H1 (cell line): Measurements from ENCODE around the gene HOXC5. TPM values are rescaled to one million over a fixed set of nuclear protein-coding genes. Genes with fewer than 3 reads are reported as not detected.

Source experiments
- CTCF ChIA-PET: fragments of 300-600 bp; sonication (Branson Sonifier 250); formaldehyde crosslinking; loops from one replicate; lab custom pipeline; 2021; ENCODE audit not compliant: partially characterized antibody; lab: Charles Lee
- POLR2A ChIA-PET: fragments of 300-600 bp; sonication (Branson Sonifier 250); formaldehyde crosslinking; loops from one replicate; lab custom pipeline; 2021; ENCODE audit warnings: inconsistent platforms; ENCODE audit not compliant: partially characterized antibody; lab: Charles Lee
- DNase-seq, 2 experiments: peaks; one replicate each; pipeline versions ENCODE4 v3.0.0 to v3.0.0-alpha.2; 2010 to 2022; ENCODE audit warnings: low spot score in 2 of 2, low read depth in 1 of 2, mixed read lengths in 1 of 2
- FAIRE-seq: peaks from 2 replicates; lab custom pipeline; 2011; peaks lifted over from hg19 to GRCh38; lab: Jason Lieb, UNC
- H2AFZ ChIP-seq: 2 replicates; pipeline ENCODE4 v1.8.1; 2012; ENCODE audit warnings: low read length, inconsistent platforms
- H2AK5ac ChIP-seq: 2 replicates; pipeline ENCODE4 v1.6.1; 2013; ENCODE audit warnings: low read depth, low read length
- H2BK120ac ChIP-seq: replicated peaks from 2 replicates; pipeline ENCODE3; 2013; ENCODE audit warnings: low read depth, low read length, inconsistent platforms
- H2BK12ac ChIP-seq: 2 replicates; pipeline ENCODE4 v1.6.1; 2013; ENCODE audit warnings: low read depth, low read length
- H2BK15ac ChIP-seq: 2 replicates; pipeline ENCODE4 v1.6.1; 2013; ENCODE audit warnings: low read length
- H2BK20ac ChIP-seq: 2 replicates; pipeline ENCODE4 v1.6.1; 2013; ENCODE audit warnings: low read length
- H2BK5ac ChIP-seq: 2 replicates; pipeline ENCODE4 v1.6.1; 2013; ENCODE audit warnings: low read depth, low read length
- H3K14ac ChIP-seq: 2 replicates; pipeline ENCODE4 v1.6.1; 2013; ENCODE audit warnings: inconsistent platforms; ENCODE audit not compliant: insufficient read length
- H3K18ac ChIP-seq: 2 replicates; pipeline ENCODE4 v1.6.1; 2013; ENCODE audit warnings: low read length; ENCODE audit errors: extremely low read depth
- H3K23ac ChIP-seq: 2 replicates; pipeline ENCODE4 v1.6.1; 2013; ENCODE audit warnings: inconsistent platforms; ENCODE audit not compliant: insufficient read length
- H3K23me2 ChIP-seq: 2 replicates; pipeline ENCODE4 v1.6.1; 2013; ENCODE audit warnings: low read depth, low read length
- H3K27ac ChIP-seq: 2 replicates; pipeline ENCODE4 v1.6.1; 2011; ENCODE audit warnings: low read depth, low read length, inconsistent platforms
- H3K27me3 ChIP-seq, 4 experiments: replicated peaks in 1 of 4; 1 replicate in 1 of 4; 2 replicates in 3 of 4; pipeline versions ENCODE4 v1.6.1 to v1.8.1; 2011 to 2013; ENCODE audit warnings: low read length in 3 of 4, mild to moderate bottlenecking in 3 of 4, inconsistent platforms in 2 of 4, mixed read lengths in 2 of 4, moderate library complexity in 1 of 4; ENCODE audit not compliant: control insufficient read depth in 3 of 4, insufficient read depth in 3 of 4; ENCODE audit errors: extremely low read depth in 1 of 4
- H3K36me3 ChIP-seq, 4 experiments: 2 replicates each; pipeline versions ENCODE4 v1.6.1 to v1.8.1; 2011 to 2013; ENCODE audit warnings: mild to moderate bottlenecking in 4 of 4, low read length in 3 of 4, moderate library complexity in 2 of 4, control low read depth in 1 of 4, inconsistent platforms in 1 of 4; ENCODE audit not compliant: insufficient read depth in 4 of 4, control insufficient read depth in 2 of 4
- H3K4ac ChIP-seq: replicated peaks from 2 replicates; pipeline ENCODE3; 2013; ENCODE audit warnings: low read length, low read depth, mixed read lengths, inconsistent platforms; ENCODE audit not compliant: insufficient read length
- H3K4me1 ChIP-seq, 4 experiments: replicated peaks in 1 of 4; 1 replicate in 1 of 4; 2 replicates in 3 of 4; pipeline versions ENCODE4 v1.6.1 to v1.8.1; 2011 to 2013; ENCODE audit warnings: low read length in 3 of 4, inconsistent platforms in 2 of 4, mixed read lengths in 1 of 4; ENCODE audit not compliant: insufficient read depth in 4 of 4, control insufficient read depth in 3 of 4
- H3K4me2 ChIP-seq, 2 experiments: 2 replicates each; pipeline versions ENCODE4 v1.6.1 to v1.8.1; 2011 to 2013; ENCODE audit warnings: low read depth in 2 of 2, low read length in 2 of 2, control low read depth in 1 of 2, inconsistent platforms in 1 of 2, mild to moderate bottlenecking in 1 of 2; ENCODE audit not compliant: insufficient read depth in 1 of 2
- H3K4me3 ChIP-seq, 4 experiments: fragments of 200-600, 300-600 bp in 1 of 4; sonication (generic), shearing (Covaris generic), sonication (Bioruptor Twin) in 1 of 4; 2 replicates each; pipeline versions ENCODE4 v1.5.1 to v1.8.1; 2011 to 2016; ENCODE audit warnings: low read length in 4 of 4, low read depth in 3 of 4, control low read depth in 2 of 4, inconsistent platforms in 2 of 4, mild to moderate bottlenecking in 2 of 4, mixed read lengths in 1 of 4, moderate library complexity in 1 of 4; ENCODE audit not compliant: insufficient read depth in 2 of 4; ENCODE audit errors: extremely low read depth in 1 of 4
- H3K56ac ChIP-seq: replicated peaks from 2 replicates; pipeline ENCODE3; 2013; ENCODE audit warnings: low read depth, mild to moderate bottlenecking, mixed read lengths, low read length, inconsistent platforms; ENCODE audit not compliant: insufficient read length
- H3K79me1 ChIP-seq: 2 replicates; pipeline ENCODE4 v1.6.1; 2013; ENCODE audit warnings: low read depth, low read length, control low read depth
- H3K79me2 ChIP-seq, 2 experiments: 2 replicates each; pipeline versions ENCODE4 v1.6.1 to v1.8.1; 2012 to 2013; ENCODE audit warnings: low read length in 2 of 2, mild to moderate bottlenecking in 2 of 2, inconsistent platforms in 1 of 2; ENCODE audit not compliant: insufficient read depth in 2 of 2, control insufficient read depth in 1 of 2
- H3K9ac ChIP-seq, 4 experiments: replicated peaks in 1 of 4; 1 replicate in 1 of 4; 2 replicates in 3 of 4; pipeline versions ENCODE4 v1.6.1 to v1.8.1; 2011 to 2013; ENCODE audit warnings: low read depth in 3 of 4, low read length in 3 of 4, control low read depth in 2 of 4, mild to moderate bottlenecking in 2 of 4, moderate library complexity in 2 of 4, inconsistent platforms in 1 of 4; ENCODE audit errors: extremely low read depth in 1 of 4
- H3K9me3 ChIP-seq, 2 experiments: 2 replicates each; pipeline versions ENCODE4 v1.6.1 to v1.8.1; 2012 to 2013; ENCODE audit warnings: mild to moderate bottlenecking in 2 of 2, moderate library complexity in 2 of 2, control low read depth in 1 of 2, inconsistent platforms in 1 of 2, low read depth in 1 of 2, low read length in 1 of 2, mixed read lengths in 1 of 2; ENCODE audit not compliant: insufficient read depth in 2 of 2
- H4K20me1 ChIP-seq, 2 experiments: replicated peaks in 1 of 2; 2 replicates each; pipeline versions ENCODE3 to v1.8.1; 2011 to 2013; ENCODE audit warnings: inconsistent platforms in 2 of 2, low read length in 2 of 2, mild to moderate bottlenecking in 1 of 2; ENCODE audit not compliant: insufficient read depth in 2 of 2, control insufficient read depth in 1 of 2
- H4K5ac ChIP-seq: 2 replicates; pipeline ENCODE4 v1.6.1; 2013; ENCODE audit warnings: low read length, low read depth, mixed read lengths, inconsistent platforms; ENCODE audit not compliant: insufficient read length
- H4K8ac ChIP-seq: 2 replicates; pipeline ENCODE4 v1.8.0; 2013; ENCODE audit warnings: mild to moderate bottlenecking, moderate library complexity, low read length, inconsistent platforms; ENCODE audit not compliant: insufficient read depth; ENCODE audit errors: extremely low read depth
- H4K91ac ChIP-seq: replicated peaks from 2 replicates; pipeline ENCODE3; 2013; ENCODE audit warnings: low read length, mixed read lengths, inconsistent platforms; ENCODE audit not compliant: insufficient read length
- CBX8 ChIP-seq: fragments of 300-800, 300-1000 bp; sonication (generic); IDR thresholded peaks from 2 replicates; pipeline ENCODE4 v1.7.1; 2016; ENCODE audit warnings: low read depth, low read length, borderline replicate concordance
- EZH2 ChIP-seq: fragments of 200-600 bp; sonication (generic); IDR thresholded peaks from 2 replicates; pipeline ENCODE4 v1.7.1; 2012; ENCODE audit warnings: low read depth, mild to moderate bottlenecking, moderate library complexity, low read length, inconsistent platforms; ENCODE audit not compliant: severe bottlenecking
- JUN ChIP-seq: IDR thresholded peaks from 2 replicates; pipeline ENCODE4 v1.6.1; 2011; ENCODE audit warnings: low read depth, mild to moderate bottlenecking, improper control_type of control experiment, low read length
- KDM1A ChIP-seq: fragments of 200-600, 300-600 bp; sonication (generic); IDR thresholded peaks from 2 replicates; pipeline ENCODE4 v1.7.1; 2016; ENCODE audit warnings: mild to moderate bottlenecking, low read length, borderline replicate concordance
- POLR2A ChIP-seq, 2 experiments: IDR thresholded peaks; 1 replicate in 1 of 2; 2 replicates in 1 of 2; pipeline ENCODE4 v1.6.1; 2011; ENCODE audit warnings: low read depth in 2 of 2, low read length in 2 of 2, mild to moderate bottlenecking in 2 of 2; ENCODE audit errors: control extremely low read depth in 1 of 2
- POU5F1 ChIP-seq: IDR thresholded peaks from 2 replicates; pipeline ENCODE4 v1.6.1; 2011; ENCODE audit warnings: low read depth, mild to moderate bottlenecking, low read length, moderate library complexity
- RNF2 ChIP-seq: fragments of 200-900, 300-1000 bp; sonication (generic); IDR thresholded peaks from 2 replicates; pipeline ENCODE4 v1.7.1; 2016; ENCODE audit warnings: borderline replicate concordance, low read depth, mild to moderate bottlenecking, antibody characterized with exemption, low read length; ENCODE audit not compliant: poor library complexity, severe bottlenecking; ENCODE audit errors: missing control alignments
- SP4 ChIP-seq: IDR thresholded peaks from 2 replicates; pipeline ENCODE4 v1.6.1; 2012; ENCODE audit warnings: low read length, inconsistent platforms
- SUZ12 ChIP-seq: fragments of 200-600 bp; sonication (generic); IDR thresholded peaks from 2 replicates; pipeline ENCODE4 v1.6.1; 2012; ENCODE audit warnings: mild to moderate bottlenecking, inconsistent platforms, low read length, moderate library complexity, mixed read lengths
- TCF12 ChIP-seq: IDR thresholded peaks from 2 replicates; pipeline ENCODE4 v1.6.1; 2011; ENCODE audit warnings: low read depth, mild to moderate bottlenecking, low read length
- WGBS, 2 experiments: shearing (Covaris generic) in 1 of 2; methylation state at CpG; one replicate each; pipeline versions ENCODE4 v1.1.6 to v1.1.7; 2013 to 2015; ENCODE audit warnings: low lambda C conversion rate in 2 of 2, mixed read lengths in 2 of 2, inconsistent platforms in 1 of 2, low coverage in 1 of 2, missing lambda C conversion rate in 1 of 2; ENCODE audit not compliant: insufficient replicate concordance in 2 of 2, insufficient coverage in 1 of 2, insufficient read length in 1 of 2; ENCODE audit errors: extremely low coverage in 1 of 2, missing lambda C conversion rate in 1 of 2; 5-methylcytosine and 5-hydroxymethylcytosine counted together
- polyA plus RNA-seq, 7 experiments: library from polyadenylated mRNA; depleted of rRNA in 3 of 7; stranded (reverse) in 5 of 7; unstranded in 2 of 7; fragments of >200 nt in 5 of 7; fragments of 200-250 nt in 2 of 7; gene quantifications; 1 replicate in 5 of 7; 2 replicates in 1 of 7; 4 replicates in 1 of 7; pipeline versions ENCODE4 v1.2.1 to v1.2.3, GENCODE V29; 2011 to 2013; ENCODE audit warnings: missing spikeins in 2 of 7, mixed read lengths in 2 of 7
- total RNA-seq: library from RNA; stranded (reverse); fragmentation: NEBNext Ultra II Directional; extraction: Animal tissue kit (Norgen Biotek cat#: 25700); gene quantifications from 2 replicates; pipeline ENCODE4 v1.2.1, GENCODE V29; 2021

Gene HOXC5
- total and polyA plus RNA-seq, 2 of the 8 experiments (the other 6 are each of a cell fraction or from before 2014, with no cell fraction given) = not detected

GRCh38 chr12:53997204-53998109, 35.4 kb upstream of the HOXC5 start:
- Histone ChIP-seq H2BK20ac (no peak overlapping the region), H3K36me3 (peaks cover 0 to 20% (median 0%) of the 10 kb centered on the region in 4 experiments; a peak in 1 of 8 replicates), H2BK120ac (no peak overlapping the region), H2AFZ (no peak overlapping the region), H3K27ac (no peak overlapping the region), H2BK12ac (no peak overlapping the region), H3K4ac (no peak overlapping the region), H3K4me3 (no peak overlapping the region), H2BK15ac (0 out of 2 replicates have a peak overlapping the region, but pooled peaks have one; percentile 16), H2BK5ac (no peak overlapping the region), H3K79me2 (no peaks in the 10 kb centered on the region), H3K23me2 (peaks cover 4% of the 10 kb centered on the region; the same call in 1 of the 2 replicates), H3K27me3 (peaks cover 97 to 100% (median 100%) of the 10 kb centered on the region in 4 experiments), H3K9me3 (peaks cover 0 to 4% of the 10 kb centered on the region in 2 experiments; a peak in 1 of 4 replicates), H4K5ac (no peak overlapping the region), H3K4me1 (peaks cover 0 to 17% (median 8%) of the 10 kb centered on the region in 4 experiments; a peak in 5 of 7 replicates), H3K4me2 (no peak overlapping the region; a peak in 1 of 4 replicates), H4K20me1 (peaks cover 22 to 24% of the 10 kb centered on the region in 2 experiments), H3K23ac (no peak overlapping the region), H4K91ac (no peak overlapping the region), H3K14ac (no peak overlapping the region), H3K9ac (no peak overlapping the region), H4K8ac (no peak overlapping the region), H2AK5ac (no peak overlapping the region), H3K18ac (no peak overlapping the region), H3K79me1 (no peaks in the 10 kb centered on the region), H3K56ac (no peak overlapping the region)
- 15% methylated on average over 35 of the region's 35 CpGs; no CpG with 5 or more reads in 1 of the 2 experiments for WGBS, 2 experiments
- CTCF ChIA-PET = interaction anchor here (0.7 to 4.4 kb wide), 15 partner anchors 8 to 208 kb away, joined by 3 to 28 read pairs (median 4); partner anchors contain the start of genes HOXC10, HOXC5 and HOXC8
- FAIRE-seq (no peak), DNase-seq (no peak)
- POLR2A ChIA-PET = interaction anchor here (1.2 kb wide), 2 partner anchors 9 to 219 kb away, joined by 3 read pairs; no protein-coding TSS in a partner anchor
- TF ChIP-seq KDM1A = no peak
- TF ChIP-seq RNF2 = peak; percentile 76
- TF ChIP-seq CBX8 = 0 out of 2 replicates have a peak, but pooled peaks have one; percentile 83
- TF ChIP-seq POU5F1 = no peak
- no peak for TF ChIP-seq JUN
- TF ChIP-seq SP4 = no peak
- TF ChIP-seq POLR2A (IDR thresholded peaks at IDR 0.05; ENCODE audit: control extremely low read depth in 1 of 2, low read depth in 2 of 2, low read length in 2 of 2) = no peak
- TF ChIP-seq EZH2 = peak; percentile 97
- peak; percentile 95 for TF ChIP-seq SUZ12
- TF ChIP-seq TCF12 = no peak
